SU-DHL-6 (cell line): ENCODE measurements around the gene SYT7.

Experiments
- CTCF ChIP-seq: fragments of 200-600 bp; sonication (generic); IDR thresholded peaks from one replicate; pipeline ENCODE4 v1.5.1; 2017; ENCODE audit warnings: antibody characterized with exemption, mild to moderate bottlenecking, low read length, moderate library complexity; ENCODE audit not compliant: insufficient read depth, poor library complexity, severe bottlenecking
- EZH2phosphoT487 ChIP-seq: fragments of 200-600 bp; sonication (generic), shearing (Covaris generic); conservative IDR thresholded peaks from 2 replicates; pipeline ENCODE4 v1.6.1; 2018; ENCODE audit warnings: mild to moderate bottlenecking, antibody characterized with exemption, low read length, moderate library complexity, mixed read lengths

- TF ChIP-seq CTCF (no peak), EZH2phosphoT487 (no peak)
Measured at GRCh38 chr11:61553373-61554171, 27.3 kb downstream of the SYT7 start.
